ENCODE results near the gene DNER. TPM values are rescaled to one million over a fixed set of nuclear protein-coding genes. Genes with fewer than 3 reads are reported as not detected.
A peak's percentile ranks its signal among the peaks of the same experiment; 100 is the strongest.

The DNER gene
- polyA plus RNA-seq, 1 donor (not counting 4 experiments of a cell fraction or from before 2014, with no cell fraction given) = 8.5 TPM

- no peak for TF ChIP-seq EZH2 (IDR thresholded peaks at IDR 0.05; ENCODE audit: low read length)
- no peak for TF ChIP-seq CTCF (optimal IDR thresholded peaks at IDR 0.05 in 1 of 3, IDR thresholded peaks at IDR 0.05 in 1 of 3, conservative IDR thresholded peaks at IDR 0.05 in 1 of 3; ENCODE audit: extremely low read depth in 1 of 3, insufficient read depth in 2 of 3, low read length in 3 of 3)
- DNase-seq (ENCODE audit: low read depth, low spot score) = peak; percentile 86
- peak; percentile 94 for FAIRE-seq
- Histone ChIP-seq H3K27ac (ENCODE audit: control insufficient read depth, insufficient read depth, low read length) (peak overlapping the region; percentile 100), H4K20me1 (ENCODE audit: control insufficient read depth, extremely low read depth, insufficient read depth, low read length) (no peaks in the 10 kb centered on the region), H3K36me3 (ENCODE audit: control insufficient read depth in 2 of 2, extremely low read depth in 1 of 2, insufficient read depth in 2 of 2, low read length in 2 of 2) (no peaks in the 10 kb centered on the region), H3K9ac (ENCODE audit: control insufficient read depth, extremely low read depth, insufficient read depth, low read length) (peak overlapping the region; percentile 85), H3K4me2 (ENCODE audit: control insufficient read depth, extremely low read depth, insufficient read depth, low read depth, low read length) (peak overlapping the region; percentile 67), H3K4me3 (ENCODE audit: control insufficient read depth in 2 of 3, extremely low read depth in 1 of 3, insufficient read depth in 2 of 3, low read depth in 1 of 3, low read length in 3 of 3) (no peak overlapping the region), H3K27me3 (ENCODE audit: control insufficient read depth, extremely low read depth, insufficient read depth, low read length) (no peaks in the 10 kb centered on the region), H3K9me1 (ENCODE audit: control insufficient read depth, extremely low read depth, insufficient read depth, low read length) (no peaks in the 10 kb centered on the region), H3K9me3 (ENCODE audit: control insufficient read depth, low read depth, low read length) (no peaks in the 10 kb centered on the region), H2AFZ (ENCODE audit: control insufficient read depth, low read length) (no peak overlapping the region), H3K79me2 (ENCODE audit: control insufficient read depth, insufficient read depth, low read length) (no peaks in the 10 kb centered on the region), H3K4me1 (ENCODE audit: control insufficient read depth, extremely low read depth, insufficient read depth, low read length) (peaks cover 30% of the 10 kb centered on the region)
- dilution Hi-C loops (cut with MboI; ENCODE audit: extremely low pct_ligation_motif_present, low sequenced_read_pairs) = no loop called here
These were observed 306.0 kb downstream of the DNER start for GRCh38 chr2:229408356-229408755.

GRCh38 chr2:229407170-229407569, 307.2 kb downstream of the DNER start:
- no peak for TF ChIP-seq CTCF (optimal IDR thresholded peaks at IDR 0.05 in 1 of 3, IDR thresholded peaks at IDR 0.05 in 1 of 3, conservative IDR thresholded peaks at IDR 0.05 in 1 of 3; ENCODE audit: extremely low read depth in 1 of 3, insufficient read depth in 2 of 3, low read length in 3 of 3)
- TF ChIP-seq EZH2 (IDR thresholded peaks at IDR 0.05; ENCODE audit: low read length) = no peak

More at GRCh38 chr2:229407170-229407569, 307.2 kb downstream of the DNER start:
- peak overlapping the region; percentile 85 for H3K9ac ChIP-seq (ENCODE audit: control insufficient read depth, extremely low read depth, insufficient read depth, low read length)
- no peaks in the 10 kb centered on the region for H3K79me2 ChIP-seq (ENCODE audit: control insufficient read depth, insufficient read depth, low read length)
- H3K4me2 ChIP-seq (ENCODE audit: control insufficient read depth, extremely low read depth, insufficient read depth, low read depth, low read length) = peak overlapping the region; percentile 57
- FAIRE-seq = peak; percentile 99
- H3K4me1 ChIP-seq (ENCODE audit: control insufficient read depth, extremely low read depth, insufficient read depth, low read length) = peaks cover 30% of the 10 kb centered on the region
- H3K36me3 ChIP-seq (ENCODE audit: control insufficient read depth in 2 of 2, extremely low read depth in 1 of 2, insufficient read depth in 2 of 2, low read length in 2 of 2) = no peaks in the 10 kb centered on the region
- dilution Hi-C loops (cut with MboI; ENCODE audit: extremely low pct_ligation_motif_present, low sequenced_read_pairs) = no loop called here
- no peaks in the 10 kb centered on the region for H4K20me1 ChIP-seq (ENCODE audit: control insufficient read depth, extremely low read depth, insufficient read depth, low read length)
- H3K27me3 ChIP-seq (ENCODE audit: control insufficient read depth, extremely low read depth, insufficient read depth, low read length) = no peaks in the 10 kb centered on the region
- H3K9me1 ChIP-seq (ENCODE audit: control insufficient read depth, extremely low read depth, insufficient read depth, low read length) = no peaks in the 10 kb centered on the region
- peak overlapping the region in 2 of 3 experiments; percentile 8 to 54 for H3K4me3 ChIP-seq (ENCODE audit: control insufficient read depth in 2 of 3, extremely low read depth in 1 of 3, insufficient read depth in 2 of 3, low read depth in 1 of 3, low read length in 3 of 3)
- H3K27ac ChIP-seq (ENCODE audit: control insufficient read depth, insufficient read depth, low read length) = peak overlapping the region; percentile 100
- DNase-seq (ENCODE audit: low read depth, low spot score) = peak; percentile 93
- H3K9me3 ChIP-seq (ENCODE audit: control insufficient read depth, low read depth, low read length) = no peaks in the 10 kb centered on the region
- no peak overlapping the region for H2AFZ ChIP-seq (ENCODE audit: control insufficient read depth, low read length)

Data from keratinocyte (primary cell).